ENCODE measurements around the gene JMJD1C. TPM values are rescaled to one million over a fixed set of nuclear protein-coding genes. Genes with fewer than 3 reads are reported as not detected.

Gene JMJD1C
- total RNA-seq, 1 experiment from 2014 or later: 91.9 TPM

DNA sequence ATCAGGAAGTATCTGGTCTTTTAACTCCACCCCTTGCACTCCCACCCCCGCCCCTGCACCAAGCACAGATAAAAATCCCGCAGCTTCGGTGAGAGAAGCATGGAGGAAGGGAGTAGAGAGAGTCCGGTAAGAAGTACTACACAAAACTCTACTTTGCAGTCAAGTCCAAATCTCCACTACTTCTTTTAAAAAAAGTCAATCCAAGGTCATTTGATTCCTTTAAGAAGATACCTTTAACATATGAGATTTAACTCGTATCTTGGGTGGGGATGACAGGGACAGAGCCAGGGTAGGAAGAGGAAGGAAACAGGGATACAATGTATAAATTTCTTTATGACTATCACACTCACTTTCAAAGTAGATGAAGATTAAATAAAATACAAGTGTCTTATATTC lies 200.6 kb downstream of the JMJD1C start:
- DNase-seq (ENCODE audit: unreplicated experiment): peak; percentile 69
- no peak for TF ChIP-seq CTCF (IDR thresholded peaks at IDR 0.05; ENCODE audit: unreplicated experiment)

GRCh38 chr10:63264617-63265221 lies 201.1 kb downstream of the JMJD1C start:
- Mint-ChIP-seq H3K9me3 (ENCODE audit: unreplicated experiment) (no peaks in the 10 kb centered on the region), H3K27me3 (ENCODE audit: insufficient read depth, unreplicated experiment) (no peaks in the 10 kb centered on the region), H3K27ac (ENCODE audit: low read depth, unreplicated experiment) (peak overlapping the region; percentile 91), H3K36me3 (ENCODE audit: insufficient read depth, unreplicated experiment) (peaks cover 31% of the 10 kb centered on the region), H3K4me1 (ENCODE audit: insufficient read depth, unreplicated experiment) (peaks cover 19% of the 10 kb centered on the region), H3K4me3 (ENCODE audit: unreplicated experiment) (peak overlapping the region; percentile 86)
- ChIA-PET POLR2A (interaction anchor here (0.6 to 10.3 kb wide), 15 partner anchors 8 to 436 kb away, joined by 3 to 202 read pairs (median 9); partner anchors contain the start of genes JMJD1C and REEP3), CTCF (interaction anchor here (1.0 kb wide), 1 partner anchor 98 kb away, joined by 4 read pairs; no protein-coding TSS in a partner anchor)
- BruUV-seq (replicated peaks): no TSS peak
- DNase-seq (ENCODE audit: unreplicated experiment): no peak
- TF ChIP-seq CTCF (IDR thresholded peaks at IDR 0.05; ENCODE audit: unreplicated experiment): no peak
- intact Hi-C loops (cut with micrococcal nuclease): loop anchor here (5.0 kb wide), 1 partner anchor 448 kb away; no protein-coding TSS in a partner anchor

More for the DNA sequence above, 200.6 kb downstream of the JMJD1C start:
- ChIA-PET POLR2A (interaction anchor here (0.6 to 10.3 kb wide), 17 partner anchors 8 to 457 kb away, joined by 3 to 202 read pairs (median 7); partner anchors contain the start of genes JMJD1C and REEP3), CTCF (interaction anchor here (0.6 to 1.0 kb wide), 2 partner anchors 99 to 1014 kb away, joined by 4 read pairs; no protein-coding TSS in a partner anchor)
- Mint-ChIP-seq H3K27me3 (ENCODE audit: insufficient read depth, unreplicated experiment) (no peaks in the 10 kb centered on the region), H3K4me1 (ENCODE audit: insufficient read depth, unreplicated experiment) (peaks cover 17% of the 10 kb centered on the region), H3K27ac (ENCODE audit: low read depth, unreplicated experiment) (peak overlapping the region; percentile 91), H3K9me3 (ENCODE audit: unreplicated experiment) (no peaks in the 10 kb centered on the region), H3K4me3 (ENCODE audit: unreplicated experiment) (peak overlapping the region; percentile 86), H3K36me3 (ENCODE audit: insufficient read depth, unreplicated experiment) (peaks cover 31% of the 10 kb centered on the region)
- BruUV-seq (replicated peaks): no TSS peak
- intact Hi-C loops (cut with micrococcal nuclease): loop anchor here (5.0 kb wide), 1 partner anchor 447 kb away; no protein-coding TSS in a partner anchor

- DNase-seq (ENCODE audit: unreplicated experiment): no peak
- Mint-ChIP-seq H3K36me3 (ENCODE audit: insufficient read depth, unreplicated experiment) (peaks cover 37% of the 10 kb centered on the region), H3K9me3 (ENCODE audit: unreplicated experiment) (no peaks in the 10 kb centered on the region), H3K4me3 (ENCODE audit: unreplicated experiment) (peak overlapping the region; percentile 16), H3K27ac (ENCODE audit: low read depth, unreplicated experiment) (peak overlapping the region; percentile 23), H3K4me1 (ENCODE audit: insufficient read depth, unreplicated experiment) (peaks cover 38% of the 10 kb centered on the region), H3K27me3 (ENCODE audit: insufficient read depth, unreplicated experiment) (no peaks in the 10 kb centered on the region)
- intact Hi-C loops (cut with micrococcal nuclease): no loop called here
- ChIA-PET POLR2A (interaction anchor here (0.6 to 10.3 kb wide), 14 partner anchors 9 to 445 kb away, joined by 3 to 202 read pairs (median 4); partner anchors contain the start of genes JMJD1C and REEP3), CTCF (interaction anchor here (0.6 to 3.0 kb wide), 11 partner anchors 19 to 458 kb away, joined by 3 to 10 read pairs (median 4); no protein-coding TSS in a partner anchor)
- BruUV-seq (replicated peaks): no TSS peak
- TF ChIP-seq CTCF (IDR thresholded peaks at IDR 0.05; ENCODE audit: unreplicated experiment): no peak
Observed at GRCh38 chr10:63262430-63263073, 203.2 kb downstream of the JMJD1C start.

DNA sequence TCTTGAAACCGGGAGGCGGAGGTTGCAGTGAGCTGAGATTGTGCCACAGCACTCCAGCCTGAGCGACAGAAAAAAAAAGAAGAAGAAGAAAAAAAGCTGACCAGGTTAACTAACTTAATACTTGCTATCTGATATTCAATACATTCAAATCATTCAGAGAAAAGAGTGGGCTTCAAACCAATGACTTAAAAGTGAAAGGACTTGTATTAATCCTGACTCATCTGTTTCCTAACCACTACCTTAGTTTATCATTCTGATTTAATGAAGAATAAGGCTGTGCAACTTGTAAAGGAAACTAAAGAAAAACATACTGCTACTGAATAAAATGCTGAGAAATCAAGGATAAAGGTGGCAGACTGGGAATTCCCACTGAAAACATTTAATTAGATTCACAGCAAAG lies 204.3 kb downstream of the JMJD1C start:
- Mint-ChIP-seq H3K27me3 (ENCODE audit: insufficient read depth, unreplicated experiment) (no peaks in the 10 kb centered on the region), H3K9me3 (ENCODE audit: unreplicated experiment) (no peaks in the 10 kb centered on the region), H3K36me3 (ENCODE audit: insufficient read depth, unreplicated experiment) (peaks cover 41% of the 10 kb centered on the region), H3K4me3 (ENCODE audit: unreplicated experiment) (no peak overlapping the region), H3K27ac (ENCODE audit: low read depth, unreplicated experiment) (peak overlapping the region; percentile 54), H3K4me1 (ENCODE audit: insufficient read depth, unreplicated experiment) (peaks cover 43% of the 10 kb centered on the region)
- BruUV-seq (replicated peaks): no TSS peak
- intact Hi-C loops (cut with micrococcal nuclease): no loop called here
- TF ChIP-seq CTCF (IDR thresholded peaks at IDR 0.05; ENCODE audit: unreplicated experiment): no peak
- ChIA-PET CTCF (interaction anchor here (1.1 to 3.0 kb wide), 2 partner anchors 44 to 459 kb away, joined by 4 to 10 read pairs; no protein-coding TSS in a partner anchor), POLR2A (interaction anchor here (2.5 to 10.3 kb wide), 4 partner anchors 26 to 368 kb away, joined by 18 to 202 read pairs (median 30); partner anchors contain the start of genes JMJD1C and REEP3)
- DNase-seq (ENCODE audit: unreplicated experiment): no peak

Measured in MCF 10A (cell line).